NCI-H446 treated with DMSO at 0.1 percent for 48 hours (cell line): ENCODE data around the gene CASZ1.

Source experiments
- DNase-seq: peaks from one replicate; lab custom pipeline; 2025; lab: John Stamatoyannopoulos, UW

CASZ1 gene, protein sequence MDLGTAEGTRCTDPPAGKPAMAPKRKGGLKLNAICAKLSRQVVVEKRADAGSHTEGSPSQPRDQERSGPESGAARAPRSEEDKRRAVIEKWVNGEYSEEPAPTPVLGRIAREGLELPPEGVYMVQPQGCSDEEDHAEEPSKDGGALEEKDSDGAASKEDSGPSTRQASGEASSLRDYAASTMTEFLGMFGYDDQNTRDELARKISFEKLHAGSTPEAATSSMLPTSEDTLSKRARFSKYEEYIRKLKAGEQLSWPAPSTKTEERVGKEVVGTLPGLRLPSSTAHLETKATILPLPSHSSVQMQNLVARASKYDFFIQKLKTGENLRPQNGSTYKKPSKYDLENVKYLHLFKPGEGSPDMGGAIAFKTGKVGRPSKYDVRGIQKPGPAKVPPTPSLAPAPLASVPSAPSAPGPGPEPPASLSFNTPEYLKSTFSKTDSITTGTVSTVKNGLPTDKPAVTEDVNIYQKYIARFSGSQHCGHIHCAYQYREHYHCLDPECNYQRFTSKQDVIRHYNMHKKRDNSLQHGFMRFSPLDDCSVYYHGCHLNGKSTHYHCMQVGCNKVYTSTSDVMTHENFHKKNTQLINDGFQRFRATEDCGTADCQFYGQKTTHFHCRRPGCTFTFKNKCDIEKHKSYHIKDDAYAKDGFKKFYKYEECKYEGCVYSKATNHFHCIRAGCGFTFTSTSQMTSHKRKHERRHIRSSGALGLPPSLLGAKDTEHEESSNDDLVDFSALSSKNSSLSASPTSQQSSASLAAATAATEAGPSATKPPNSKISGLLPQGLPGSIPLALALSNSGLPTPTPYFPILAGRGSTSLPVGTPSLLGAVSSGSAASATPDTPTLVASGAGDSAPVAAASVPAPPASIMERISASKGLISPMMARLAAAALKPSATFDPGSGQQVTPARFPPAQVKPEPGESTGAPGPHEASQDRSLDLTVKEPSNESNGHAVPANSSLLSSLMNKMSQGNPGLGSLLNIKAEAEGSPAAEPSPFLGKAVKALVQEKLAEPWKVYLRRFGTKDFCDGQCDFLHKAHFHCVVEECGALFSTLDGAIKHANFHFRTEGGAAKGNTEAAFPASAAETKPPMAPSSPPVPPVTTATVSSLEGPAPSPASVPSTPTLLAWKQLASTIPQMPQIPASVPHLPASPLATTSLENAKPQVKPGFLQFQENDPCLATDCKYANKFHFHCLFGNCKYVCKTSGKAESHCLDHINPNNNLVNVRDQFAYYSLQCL (N-terminal part only)

GRCh38 chr1:10796029-10796944 lies at the start of gene CASZ1:
TSS of gene CASZ1 (minus strand) at chr1:10796646. CDS start at chr1:10693889, 102,757 bp downstream.
- peak; percentile 70 for DNase-seq

DNA sequence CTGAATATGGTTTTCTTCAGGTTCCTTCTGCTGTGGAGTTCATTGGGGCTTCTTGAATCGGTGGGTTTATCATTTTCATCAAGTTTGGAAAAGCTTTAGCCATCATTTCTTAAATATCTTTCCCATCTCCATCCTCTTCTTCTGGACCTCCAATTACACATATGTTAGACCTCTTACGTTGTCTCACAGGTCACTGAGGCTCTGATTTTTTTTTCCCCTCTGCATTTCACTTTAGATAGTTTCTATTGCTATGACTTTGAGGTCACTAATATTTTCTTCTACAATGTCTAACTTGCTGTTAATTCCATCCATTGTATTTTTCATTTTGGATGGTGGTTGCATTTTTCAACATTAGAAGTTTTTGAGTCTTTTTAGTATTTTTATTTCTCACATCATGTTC lies 47.3 kb upstream of the CASZ1 start:
- DNase-seq: no peak

- no peak for DNase-seq
Observed at GRCh38 chr1:10841118-10841517, 44.7 kb upstream of the CASZ1 start.

DNA sequence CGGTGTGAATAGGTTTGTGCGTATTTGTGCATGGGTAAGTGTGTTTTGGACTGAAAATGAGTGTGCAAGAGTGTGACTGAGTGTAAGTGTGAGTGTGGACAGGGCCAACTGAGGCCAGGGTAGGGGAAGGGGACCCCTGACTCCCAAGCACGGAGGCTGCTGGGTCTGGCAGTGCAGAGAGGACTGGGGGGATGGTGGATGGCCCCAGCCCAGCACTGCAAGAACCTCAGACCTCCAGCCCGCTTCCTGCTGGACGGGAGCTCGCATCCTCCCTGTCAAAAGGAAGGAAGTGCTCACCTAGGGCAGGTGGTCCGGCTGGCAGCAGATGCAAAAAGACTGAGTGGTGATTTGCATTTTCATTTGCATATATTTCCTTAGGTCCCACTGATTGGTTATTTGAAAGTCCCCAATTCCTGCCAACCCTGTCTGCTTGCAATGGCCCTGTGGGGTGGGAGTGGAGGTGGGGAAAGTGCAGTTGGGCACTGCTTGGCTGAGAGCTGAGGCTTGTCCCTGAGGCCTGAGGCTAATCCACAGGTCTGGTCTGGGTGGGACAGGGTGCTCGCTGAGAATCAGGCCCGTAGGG lies 42.8 kb upstream of the CASZ1 start:
- no peak for DNase-seq

- no peak for DNase-seq
Observed at GRCh38 chr1:10838541-10838940, 42.1 kb upstream of the CASZ1 start.

- no peak for DNase-seq
Observed at GRCh38 chr1:10836726-10837125, 40.3 kb upstream of the CASZ1 start.

DNA sequence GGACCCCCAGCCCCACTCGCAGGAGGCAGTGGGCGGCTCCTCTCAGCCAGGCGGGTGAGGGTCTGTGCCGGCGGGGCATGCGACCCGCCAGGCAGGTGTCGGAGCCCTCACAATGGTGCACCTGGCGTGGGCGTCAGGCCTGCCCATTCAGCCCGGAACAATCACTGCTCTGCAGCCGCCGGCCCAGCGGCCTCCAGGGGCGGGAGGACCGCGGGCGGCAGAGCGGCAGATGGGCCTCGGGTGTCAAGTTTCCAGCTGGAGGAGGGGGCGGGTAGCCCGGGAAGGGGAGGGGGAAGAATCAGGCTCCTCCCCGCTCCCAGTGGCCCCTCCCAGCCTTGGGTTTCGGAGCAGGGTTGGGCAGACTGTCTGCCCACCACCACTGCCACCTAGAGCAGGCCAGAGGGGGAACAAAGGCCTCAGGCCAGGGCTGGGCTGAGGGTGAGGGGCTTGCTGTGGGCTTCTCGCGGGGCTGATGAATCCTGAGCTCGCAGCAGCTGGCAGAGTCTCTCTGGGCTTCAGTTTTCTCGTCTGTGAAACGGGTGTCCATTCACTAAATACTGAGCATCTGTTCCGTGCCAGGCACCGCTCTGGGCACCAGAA lies 39.5 kb upstream of the CASZ1 start:
- DNase-seq: no peak

- no peak for DNase-seq
Observed at GRCh38 chr1:10835421-10835820, 39.0 kb upstream of the CASZ1 start.

DNA sequence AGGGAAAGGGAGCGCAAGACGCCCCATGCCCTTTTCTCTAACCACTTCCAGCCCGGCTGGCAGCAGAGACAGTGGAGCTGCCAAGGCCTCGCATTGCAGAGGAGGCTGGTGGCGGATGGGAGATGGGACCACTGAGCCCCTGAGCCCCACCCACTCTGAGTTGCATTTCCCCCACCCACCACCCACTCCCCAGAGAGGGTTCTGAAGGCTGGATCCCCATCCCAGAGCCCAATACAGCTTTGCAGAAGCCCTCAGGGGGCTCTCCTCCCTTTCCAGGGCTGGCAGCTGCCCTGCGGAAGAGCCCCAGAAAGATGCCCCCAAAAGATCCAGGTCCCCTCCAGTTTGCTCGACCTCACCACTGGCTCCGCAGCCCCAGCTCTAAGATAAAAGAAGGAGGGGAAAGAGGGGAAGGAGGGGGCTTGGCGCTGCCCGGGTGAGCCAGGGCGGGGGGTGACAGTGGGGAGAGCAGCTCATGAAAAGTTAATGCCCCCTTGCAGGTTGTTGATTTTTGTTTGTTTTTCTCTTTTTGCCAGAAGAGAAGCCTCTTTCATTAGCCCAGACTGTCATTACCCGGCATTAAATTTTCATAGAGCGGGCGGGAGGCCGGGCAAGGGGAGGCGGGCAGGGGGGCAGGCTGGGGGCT lies 38.4 kb upstream of the CASZ1 start:
- DNase-seq: no peak

DNA sequence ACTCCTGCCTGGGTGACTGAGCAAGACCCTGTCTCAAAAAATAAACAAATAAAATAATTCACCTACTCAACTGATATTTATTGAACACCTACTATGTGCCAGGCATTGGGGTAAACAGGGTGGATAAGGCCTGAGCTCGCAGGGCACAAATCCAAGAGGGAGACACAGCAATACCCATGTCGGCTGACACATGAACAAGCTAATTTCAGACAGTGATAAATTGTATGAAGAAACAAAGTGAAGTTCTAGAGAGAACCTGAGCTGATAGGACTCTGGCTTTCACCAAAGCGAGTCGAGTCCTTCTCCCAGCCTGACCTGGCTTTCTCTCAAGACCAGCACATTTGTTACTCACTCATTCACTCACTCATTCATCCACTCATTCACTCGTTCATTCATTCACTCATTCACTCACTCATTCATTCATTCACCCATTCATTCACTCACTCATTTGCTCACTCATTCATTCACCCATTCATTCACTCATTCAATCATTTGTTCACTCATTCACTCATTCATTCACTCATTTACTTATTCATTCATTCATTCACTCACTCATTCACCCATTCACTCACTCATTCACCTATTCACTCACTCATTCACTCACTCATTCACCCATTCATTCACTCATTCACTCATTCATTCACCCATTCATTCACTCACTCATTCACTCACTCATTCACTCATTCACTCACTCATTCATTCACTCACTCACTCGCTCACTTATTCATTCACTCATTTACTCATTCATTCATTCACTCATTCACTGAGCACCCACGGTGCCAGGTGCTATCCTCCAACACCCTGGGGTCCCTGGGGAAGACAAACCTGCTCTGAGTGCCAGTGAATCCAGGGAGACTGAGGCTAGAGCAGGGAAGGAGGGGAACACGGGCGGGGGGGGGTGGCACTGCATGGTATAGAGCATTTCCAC lies 37.4 kb upstream of the CASZ1 start:
- DNase-seq: no peak

GRCh38 chr1:10832703-10833102 lies 36.3 kb upstream of the CASZ1 start:
- no peak for DNase-seq

DNA sequence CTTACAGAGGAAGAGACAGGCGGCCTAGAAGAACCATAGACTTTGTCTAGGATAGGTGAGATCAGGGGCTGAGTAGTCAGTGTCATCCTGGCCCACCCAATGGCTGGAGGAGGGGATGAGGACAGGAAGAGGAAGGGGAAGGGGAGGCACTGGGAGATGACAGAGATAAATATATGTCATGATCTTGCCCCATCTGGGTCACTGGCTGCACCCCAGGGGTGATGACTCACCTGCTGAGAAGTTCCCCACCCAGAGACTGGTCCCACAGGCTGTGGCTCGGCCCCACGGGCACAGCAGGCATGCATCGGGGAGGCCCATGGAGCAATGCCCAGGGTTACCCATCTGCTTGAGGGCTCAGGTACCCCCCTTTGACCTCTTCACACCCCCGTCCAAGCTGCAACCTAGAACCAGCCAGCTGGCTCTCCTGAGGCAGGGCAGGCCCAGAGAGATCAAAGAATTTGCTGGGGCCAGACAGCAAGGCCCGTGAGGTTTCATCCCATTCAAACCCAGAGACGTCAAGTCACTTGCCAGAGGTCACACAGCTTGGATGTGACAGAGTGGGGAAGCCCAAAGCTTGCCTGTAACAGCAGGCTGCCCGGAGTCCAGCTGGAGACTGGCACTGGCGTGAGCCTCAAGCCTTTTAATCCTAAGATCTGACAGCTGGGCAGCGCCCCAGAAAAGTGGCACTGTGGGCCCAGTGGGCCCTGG lies 34.7 kb upstream of the CASZ1 start:
- DNase-seq: no peak

DNA sequence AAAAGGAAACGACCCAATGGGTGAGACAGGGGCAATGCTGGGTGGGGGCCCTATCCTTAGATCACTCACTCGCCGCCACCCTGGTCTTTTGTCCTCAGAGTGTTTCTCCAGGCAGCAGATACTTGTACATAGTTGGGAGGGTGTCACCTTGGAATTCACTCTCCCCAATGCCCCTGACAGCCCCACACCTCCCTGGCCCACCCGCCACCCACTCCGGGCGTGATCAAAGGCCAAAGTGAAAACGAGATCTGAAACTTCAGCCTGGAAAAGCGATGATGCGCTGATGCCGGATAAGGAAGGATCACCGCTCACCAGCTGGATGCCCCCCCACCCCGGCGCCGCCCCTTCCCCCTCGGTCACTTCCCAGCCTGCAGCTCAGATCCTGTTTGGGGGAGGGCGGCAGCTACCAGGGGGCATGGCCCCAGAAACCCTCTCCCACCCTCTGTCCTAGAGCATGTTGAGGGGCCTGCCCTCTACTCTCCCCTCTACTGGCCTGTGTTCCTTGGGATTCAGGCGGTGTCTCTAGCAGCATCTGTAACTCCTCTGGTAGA lies 33.6 kb upstream of the CASZ1 start:
- no peak for DNase-seq

GRCh38 chr1:10829067-10829818 lies 32.8 kb upstream of the CASZ1 start:
- DNase-seq: no peak

DNA sequence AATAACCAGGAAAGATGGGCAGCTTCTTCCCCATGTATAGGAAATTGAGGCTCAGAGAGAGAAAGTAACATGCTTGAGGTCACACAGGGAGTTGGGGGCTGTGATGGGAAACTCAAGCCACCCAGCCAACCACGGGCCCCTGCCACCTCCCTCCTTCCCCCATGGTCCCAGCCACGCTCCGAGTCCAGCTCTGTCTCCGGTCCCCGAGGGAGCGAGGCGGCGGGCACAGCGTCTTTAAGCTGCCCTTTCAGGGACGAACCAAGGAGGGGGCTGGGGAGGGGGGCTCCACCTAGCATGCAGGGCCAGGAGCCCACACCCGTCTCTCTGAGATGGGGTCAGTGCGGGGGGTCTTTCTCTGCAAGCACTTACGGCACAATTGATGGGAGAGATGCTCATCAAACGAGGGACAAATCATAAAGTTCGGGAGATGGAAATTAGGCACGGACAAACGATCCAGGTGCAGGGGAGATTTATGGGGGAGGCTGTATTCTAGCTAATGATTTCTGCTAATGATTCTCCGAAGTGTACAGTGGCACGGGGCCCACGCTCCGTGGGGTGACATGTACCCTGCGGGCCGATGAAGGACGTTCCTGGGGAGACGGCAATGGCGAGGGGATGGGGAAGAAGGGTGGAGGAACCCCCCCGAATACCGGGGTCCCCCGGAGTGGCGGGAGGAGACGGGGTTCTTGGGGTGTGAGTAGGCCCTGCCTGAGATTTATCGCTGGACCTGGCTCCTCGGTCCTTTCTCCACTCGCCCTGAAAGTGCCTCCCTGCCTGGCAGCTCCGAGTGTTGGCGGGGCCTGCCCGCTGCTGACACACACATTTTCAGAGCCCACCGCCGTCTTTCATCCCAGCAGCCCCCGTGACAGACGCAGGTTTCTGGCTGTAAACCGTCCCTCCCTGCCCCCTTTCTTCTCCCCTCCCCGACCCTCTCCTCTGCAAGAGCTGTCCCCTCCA lies 31.2 kb upstream of the CASZ1 start:
- DNase-seq: no peak

DNA sequence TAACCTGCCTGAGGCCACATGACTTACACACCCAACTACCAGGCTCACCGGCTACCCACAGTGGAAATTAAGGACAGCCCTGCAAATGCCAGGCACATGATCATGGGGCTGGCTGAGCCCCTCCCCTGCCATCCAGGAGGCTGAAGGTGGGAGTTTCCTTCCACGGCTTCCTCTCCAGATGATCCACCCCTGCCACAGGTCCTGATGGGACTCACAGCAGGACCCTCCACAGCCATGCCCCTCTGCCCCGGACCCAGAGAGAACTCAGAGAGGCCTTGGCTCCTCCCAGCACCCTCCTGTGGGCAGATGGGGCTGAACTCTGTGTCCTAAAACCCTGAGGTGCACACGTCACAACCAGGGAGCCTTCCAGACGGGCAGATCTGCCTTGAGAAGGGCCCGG lies 29.1 kb upstream of the CASZ1 start:
- no peak for DNase-seq
